Thyroid gland (tissue), 4 donors: ENCODE data around the gene GLRB. TPM values are rescaled to one million over a fixed set of nuclear protein-coding genes. Genes with fewer than 3 reads are reported as not detected.

ENCODE experiments used
- DNase-seq, 2 donors: peaks; one replicate each; pipeline ENCODE4 v3.0.0-alpha.2; 2019
- H3K27ac ChIP-seq, 3 donors: fragments of 200-600 bp; sonication (generic); 1 replicate in 2 of 3; 2 replicates in 1 of 3; pipeline ENCODE4 v1.5.1; 2016 to 2019; ENCODE audit warnings: mild to moderate bottlenecking in 1 of 3, moderate library complexity in 1 of 3
- H3K27me3 ChIP-seq: fragments of 200-600 bp; sonication (generic); one replicate; pipeline ENCODE4 v1.5.1; 2019
- H3K36me3 ChIP-seq, 2 donors: fragments of 200-600 bp; sonication (generic); one replicate each; pipeline ENCODE4 v1.5.1; 2016 to 2019
- H3K4me1 ChIP-seq, 2 donors: fragments of 200-600 bp; sonication (generic); one replicate each; pipeline ENCODE4 v1.5.1; 2017 to 2019
- H3K4me3 ChIP-seq, 3 donors: fragments of 200-600 bp; sonication (generic); replicated peaks in 1 of 3; 1 replicate in 2 of 3; 2 replicates in 1 of 3; pipeline ENCODE4 v1.5.1; 2016; ENCODE audit warnings: mild to moderate bottlenecking in 1 of 3
- H3K9me3 ChIP-seq: fragments of 200-600 bp; sonication (generic); one replicate; pipeline ENCODE4 v1.5.1; 2017
- POLR2A ChIP-seq, 2 donors: fragments of 450-650 bp; IDR thresholded peaks; one replicate each; pipeline ENCODE4 v1.6.1; 2017; ENCODE audit warnings: antibody characterized with exemption in 2 of 2, mild to moderate bottlenecking in 2 of 2, moderate library complexity in 1 of 2
- WGBS, 2 donors: methylation state at CpG; one replicate each; pipeline ENCODE4 v1.1.5; 2017; 5-methylcytosine and 5-hydroxymethylcytosine counted together
- intact Hi-C: fragments of 100-400 bp; cut with DNase I; formaldehyde crosslinking; loops from one replicate; pipeline ENCODE4 v1.15.1; 2023
- small RNA-seq: library from RNA; depleted of rRNA; stranded (forward); fragments of <200 nt; gene quantifications from one replicate; pipeline ENCODE3, GENCODE V24; 2016
- total RNA-seq, 4 donors: library from RNA; depleted of rRNA; stranded (reverse); fragments of >200 nt; gene quantifications; one replicate each; pipeline ENCODE4 v1.2.3, GENCODE V29; 2016
- TF ChIP-seq, protein P1 (sequence below), 6 experiments: fragments of 200-600 bp in 3 of 6; fragments of 450-650 bp in 3 of 6; sonication (generic) in 3 of 6; IDR thresholded peaks; one replicate each; pipeline ENCODE4 v1.5.1; 2016 to 2019; ENCODE audit warnings: antibody characterized with exemption in 6 of 6, mild to moderate bottlenecking in 2 of 6, inconsistent platforms in 1 of 6, moderate library complexity in 1 of 6

GLRB gene
- total RNA-seq, 4 donors from 2014 or later: 0.54 to 5.1 (median 0.94) TPM

DNA sequence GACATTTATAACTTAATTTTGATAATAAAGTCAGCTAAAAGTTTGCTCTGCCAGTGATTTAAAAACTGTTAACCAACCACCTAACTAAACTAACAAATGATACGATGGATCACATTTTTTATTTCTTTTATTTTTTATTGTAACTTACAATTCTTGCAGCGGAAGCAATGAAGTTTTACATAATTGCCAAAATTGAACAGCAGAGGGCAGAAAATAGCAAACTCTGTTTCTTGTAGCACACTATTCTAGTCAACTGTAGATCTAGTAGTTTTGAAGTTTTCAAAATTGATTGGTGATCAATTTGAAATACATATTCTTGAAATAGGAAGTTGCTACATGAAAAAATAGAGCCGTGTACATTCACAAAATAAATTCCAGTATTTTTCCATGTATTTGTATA is 141.8 kb downstream of the GLRB start:
- TF ChIP-seq POLR2A (IDR thresholded peaks at IDR 0.05): no peak
- TF ChIP-seq, protein P1, sequence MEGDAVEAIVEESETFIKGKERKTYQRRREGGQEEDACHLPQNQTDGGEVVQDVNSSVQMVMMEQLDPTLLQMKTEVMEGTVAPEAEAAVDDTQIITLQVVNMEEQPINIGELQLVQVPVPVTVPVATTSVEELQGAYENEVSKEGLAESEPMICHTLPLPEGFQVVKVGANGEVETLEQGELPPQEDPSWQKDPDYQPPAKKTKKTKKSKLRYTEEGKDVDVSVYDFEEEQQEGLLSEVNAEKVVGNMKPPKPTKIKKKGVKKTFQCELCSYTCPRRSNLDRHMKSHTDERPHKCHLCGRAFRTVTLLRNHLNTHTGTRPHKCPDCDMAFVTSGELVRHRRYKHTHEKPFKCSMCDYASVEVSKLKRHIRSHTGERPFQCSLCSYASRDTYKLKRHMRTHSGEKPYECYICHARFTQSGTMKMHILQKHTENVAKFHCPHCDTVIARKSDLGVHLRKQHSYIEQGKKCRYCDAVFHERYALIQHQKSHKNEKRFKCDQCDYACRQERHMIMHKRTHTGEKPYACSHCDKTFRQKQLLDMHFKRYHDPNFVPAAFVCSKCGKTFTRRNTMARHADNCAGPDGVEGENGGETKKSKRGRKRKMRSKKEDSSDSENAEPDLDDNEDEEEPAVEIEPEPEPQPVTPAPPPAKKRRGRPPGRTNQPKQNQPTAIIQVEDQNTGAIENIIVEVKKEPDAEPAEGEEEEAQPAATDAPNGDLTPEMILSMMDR (IDR thresholded peaks at IDR 0.05): peak in 4 of 6 experiments; percentile 5 to 39 (median 26)
- H3K4me1 ChIP-seq: peaks cover 0 to 14% of the 10 kb centered on the region in 2 donors
- H3K27ac ChIP-seq: no peak overlapping the region
- H3K9me3 ChIP-seq: no peaks in the 10 kb centered on the region
- no peaks in the 10 kb centered on the region for H3K36me3 ChIP-seq
- WGBS, 2 donors: 18 to 32% methylated on average over 3 of the region's 3 CpGs
- DNase-seq: no peak
- H3K27me3 ChIP-seq: peaks cover 10% of the 10 kb centered on the region
- intact Hi-C loops: loop anchor here (5.0 kb wide), 1 partner anchor 765 kb away; no protein-coding TSS in a partner anchor
- H3K4me3 ChIP-seq: no peak overlapping the region

DNA sequence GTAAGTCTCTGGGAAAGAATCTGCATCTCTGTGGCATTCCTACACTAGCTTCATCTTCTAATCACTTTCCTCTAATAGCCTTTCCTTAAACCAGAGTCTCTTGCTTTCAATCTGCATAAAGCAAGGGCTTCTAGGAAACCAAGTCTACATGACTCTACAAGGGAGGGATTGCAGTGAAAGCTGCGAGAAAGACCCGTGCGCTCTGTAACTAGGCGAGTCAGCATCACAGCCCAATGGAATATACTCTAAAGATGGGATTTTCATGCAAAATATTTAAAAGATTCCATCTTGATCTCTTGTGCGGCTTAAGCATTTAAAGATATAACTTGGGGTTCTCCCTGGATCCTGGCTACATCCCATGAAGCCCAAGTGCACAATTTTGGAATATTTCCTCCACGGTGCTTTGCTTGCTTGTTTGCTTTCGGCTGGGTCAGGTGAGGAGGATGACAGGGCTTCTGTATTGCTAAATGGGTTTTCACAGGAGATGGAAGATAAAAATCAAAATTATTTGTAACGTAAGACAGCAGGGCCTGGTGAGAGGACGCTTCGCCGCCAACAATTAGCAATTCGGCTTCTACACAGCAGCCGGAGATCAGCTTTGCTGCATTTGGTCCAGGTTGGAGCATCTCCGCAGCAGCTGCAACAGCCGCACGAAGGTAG is 143.9 kb downstream of the GLRB start:
- H3K9me3 ChIP-seq: no peaks in the 10 kb centered on the region
- peaks cover 14% of the 10 kb centered on the region for H3K27me3 ChIP-seq
- no peak overlapping the region for H3K27ac ChIP-seq
- no peak overlapping the region for H3K4me3 ChIP-seq
- H3K4me1 ChIP-seq: peaks cover 0 to 15% of the 10 kb centered on the region in 2 donors
- TF ChIP-seq, protein P1 (IDR thresholded peaks at IDR 0.05): no peak
- TF ChIP-seq POLR2A (IDR thresholded peaks at IDR 0.05): no peak
- intact Hi-C loops: loop anchor here (5.0 kb wide), 1 partner anchor 762 kb away; no protein-coding TSS in a partner anchor
- H3K36me3 ChIP-seq: no peaks in the 10 kb centered on the region
- no peak for DNase-seq
- 19 to 20% methylated on average over 16 of the region's 16 CpGs for WGBS, 2 donors

DNA sequence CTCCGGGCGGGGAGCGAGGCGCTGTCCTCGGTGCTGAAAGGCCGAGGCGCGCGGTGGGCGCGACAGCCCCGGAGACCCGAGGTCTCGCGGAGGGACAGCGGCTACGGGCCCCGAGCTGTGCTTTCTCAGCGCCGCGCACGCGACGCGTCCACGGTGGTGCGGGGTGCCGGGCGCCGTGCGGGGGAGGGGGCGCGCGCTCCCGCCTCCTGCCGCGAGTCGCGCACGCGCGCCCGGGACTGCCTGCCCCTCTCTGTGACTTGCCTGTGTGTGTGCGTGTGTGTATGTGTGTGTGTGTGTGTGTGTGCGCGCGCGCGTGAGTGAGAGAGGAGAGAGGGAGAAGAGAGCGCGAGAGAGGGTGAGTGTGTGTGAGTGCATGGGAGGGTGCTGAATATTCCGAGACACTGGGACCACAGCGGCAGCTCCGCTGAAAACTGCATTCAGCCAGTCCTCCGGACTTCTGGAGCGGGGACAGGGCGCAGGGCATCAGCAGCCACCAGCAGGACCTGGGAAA is 144.5 kb downstream of the GLRB start, which contains the start of gene GRIA2:
GRIA2 (plus strand) TSS at position 358 of the 511 bp plus-strand sequence. CDS start 315 bp downstream, outside the sequence.
- intact Hi-C loops: no loop called here
- Histone ChIP-seq H3K4me3 (no peak within 1 kb of the TSS), H3K27ac (no peak within 1 kb of the TSS), H3K27me3 (peaks cover 14% of the 10 kb centered on the region), H3K9me3 (no peaks in the 10 kb centered on the region), H3K36me3 (no peaks in the 10 kb centered on the region), H3K4me1 (peaks cover 0 to 15% of the 10 kb centered on the region in 2 donors)
- DNase-seq: peak; percentile 45 to 65
- WGBS, 2 donors: 6 to 8% methylated on average over 23 to 36 of the region's 57 CpGs
- TF ChIP-seq, protein P1 (IDR thresholded peaks at IDR 0.05): no peak
- no peak for TF ChIP-seq POLR2A (IDR thresholded peaks at IDR 0.05)

DNA sequence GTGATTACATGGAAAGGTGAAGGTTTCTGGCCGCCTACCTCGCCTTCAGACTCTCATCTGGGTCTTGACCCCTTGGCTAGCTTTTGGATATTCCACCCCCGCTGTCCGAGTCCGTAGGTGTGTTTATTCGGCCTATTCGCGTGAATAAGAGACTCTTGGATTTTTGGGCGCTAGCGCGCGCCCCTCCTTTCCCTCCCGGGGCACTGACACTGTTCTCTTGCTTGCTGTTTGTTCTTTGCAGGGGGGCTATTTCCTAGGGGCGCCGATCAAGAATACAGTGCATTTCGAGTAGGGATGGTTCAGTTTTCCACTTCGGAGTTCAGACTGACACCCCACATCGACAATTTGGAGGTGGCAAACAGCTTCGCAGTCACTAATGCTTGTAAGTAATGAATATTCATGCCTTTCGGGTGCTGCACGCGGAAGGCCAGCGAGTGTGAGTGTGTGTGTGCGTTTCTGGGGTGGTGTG is 145.5 kb downstream of the GLRB start:
- H3K4me3 ChIP-seq: no peak overlapping the region
- no peak overlapping the region for H3K27ac ChIP-seq
- peaks cover 14% of the 10 kb centered on the region for H3K27me3 ChIP-seq
- TF ChIP-seq, protein P1 (IDR thresholded peaks at IDR 0.05): no peak
- TF ChIP-seq POLR2A (IDR thresholded peaks at IDR 0.05): no peak
- DNase-seq: no peak
- no peaks in the 10 kb centered on the region for H3K36me3 ChIP-seq
- no peaks in the 10 kb centered on the region for H3K9me3 ChIP-seq
- 4 to 10% methylated on average over 23 to 24 of the region's 24 CpGs for WGBS, 2 donors
- intact Hi-C loops: no loop called here
- H3K4me1 ChIP-seq: peaks cover 0 to 15% of the 10 kb centered on the region in 2 donors

Small RNA genes within 50 kb of the gene (small RNA-seq; reads per million reads assigned to genes)
- gene RF00019 (not detected), gene RNU6-582P (not detected)

Other genes starting within 250 kb of the GLRB start
- gene PDGFC, start 104.4 kb upstream of the GLRB start, total RNA-seq: 10 to 100 TPM; 28.9 to 34.6 (median 29.9) TPM
- gene GRIA2, start 144.6 kb downstream of the GLRB start, total RNA-seq: 1 to 10 TPM in 1 of 4 donors, not detected in 3; 1.1 TPM